Prostate gland (tissue), 2 donors: Measurements from ENCODE around the gene CREG1. TPM values are rescaled to one million over a fixed set of nuclear protein-coding genes. Genes with fewer than 3 reads are reported as not detected.

ENCODE experiments used
- DNase-seq: peaks from one replicate; pipeline ENCODE4 v3.0.0-alpha.2; 2019; ENCODE audit warnings: low spot score
- H3K27ac ChIP-seq, 2 donors: fragments of 200-600 bp; sonication (generic); 2 replicates each; pipeline ENCODE4 v1.5.1; 2017 to 2019
- H3K27me3 ChIP-seq: fragments of 200-600 bp; sonication (generic); replicated peaks from 2 replicates; pipeline ENCODE4 v1.5.1; 2019; ENCODE audit not compliant: insufficient read depth
- H3K36me3 ChIP-seq, 2 donors: fragments of 200-600 bp; sonication (generic); 1 replicate in 1 of 2; 2 replicates in 1 of 2; pipeline versions ENCODE4 v1.5.1 to v1.8.1; 2017 to 2019
- H3K4me1 ChIP-seq: fragments of 200-600 bp; sonication (generic); replicated peaks from 2 replicates; pipeline ENCODE4 v1.5.1; 2019
- H3K4me3 ChIP-seq, 2 donors: fragments of 200-600 bp; sonication (generic); 2 replicates each; pipeline ENCODE4 v1.5.1; 2017 to 2019
- H3K9me3 ChIP-seq: fragments of 200-600 bp; sonication (generic); 2 replicates; pipeline ENCODE4 v1.5.1; 2017
- POLR2A ChIP-seq: fragments of 450-650 bp; IDR thresholded peaks from one replicate; pipeline ENCODE4 v1.6.1; 2016; ENCODE audit warnings: antibody characterized with exemption, mild to moderate bottlenecking
- POLR2AphosphoS5 ChIP-seq: sonication (generic); formaldehyde crosslinking; IDR thresholded peaks from one replicate; pipeline ENCODE4 v1.6.1; 2017; ENCODE audit warnings: antibody characterized with exemption
- WGBS: methylation state at CpG from one replicate; pipeline ENCODE4 v1.1.5; 2018; 5-methylcytosine and 5-hydroxymethylcytosine counted together
- intact Hi-C: fragments of 100-400 bp; cut with DNase I; formaldehyde crosslinking; loops from one replicate; pipeline ENCODE4 v1.14.2; 2022
- total RNA-seq, 2 donors: library from RNA; depleted of rRNA; stranded (reverse); fragments of >200 nt; gene quantifications; one replicate each; pipeline ENCODE4 v1.1.0, GENCODE V29; 2016
- TF ChIP-seq, protein P1 (sequence below), 4 experiments: fragments of 200-600 bp in 2 of 4; fragments of 450-650 bp in 2 of 4; sonication (generic) in 2 of 4; IDR thresholded peaks; 1 replicate in 3 of 4; 2 replicates in 1 of 4; pipeline ENCODE4 v1.5.1; 2016 to 2019; ENCODE audit warnings: antibody characterized with exemption in 4 of 4, mild to moderate bottlenecking in 2 of 4, moderate library complexity in 2 of 4

CREG1 gene
- total RNA-seq, 2 donors from 2014 or later = 132 to 204 TPM

DNA sequence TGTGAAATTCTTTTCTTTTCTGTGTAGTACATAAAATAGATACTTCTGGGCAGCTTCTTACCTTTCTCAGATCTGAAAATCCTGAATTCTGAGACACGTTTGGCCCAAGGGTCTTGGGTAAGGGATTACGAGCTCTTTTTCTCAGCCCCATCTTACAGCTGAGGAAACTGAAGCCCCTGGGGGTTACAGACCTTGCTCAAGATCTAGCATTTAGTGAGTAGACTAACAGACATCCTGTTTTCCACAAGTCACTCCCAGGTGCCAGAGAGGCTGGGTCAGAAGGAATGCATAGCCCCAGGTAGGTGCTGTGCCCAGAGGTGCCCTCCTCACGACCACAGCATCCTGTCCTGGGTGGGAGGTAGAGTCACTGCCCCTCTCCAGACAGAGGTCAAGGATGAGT is 13.2 kb upstream of the CREG1 start:
- TF ChIP-seq POLR2AphosphoS5 (no peak), POLR2A (no peak)
- TF ChIP-seq, protein P1, sequence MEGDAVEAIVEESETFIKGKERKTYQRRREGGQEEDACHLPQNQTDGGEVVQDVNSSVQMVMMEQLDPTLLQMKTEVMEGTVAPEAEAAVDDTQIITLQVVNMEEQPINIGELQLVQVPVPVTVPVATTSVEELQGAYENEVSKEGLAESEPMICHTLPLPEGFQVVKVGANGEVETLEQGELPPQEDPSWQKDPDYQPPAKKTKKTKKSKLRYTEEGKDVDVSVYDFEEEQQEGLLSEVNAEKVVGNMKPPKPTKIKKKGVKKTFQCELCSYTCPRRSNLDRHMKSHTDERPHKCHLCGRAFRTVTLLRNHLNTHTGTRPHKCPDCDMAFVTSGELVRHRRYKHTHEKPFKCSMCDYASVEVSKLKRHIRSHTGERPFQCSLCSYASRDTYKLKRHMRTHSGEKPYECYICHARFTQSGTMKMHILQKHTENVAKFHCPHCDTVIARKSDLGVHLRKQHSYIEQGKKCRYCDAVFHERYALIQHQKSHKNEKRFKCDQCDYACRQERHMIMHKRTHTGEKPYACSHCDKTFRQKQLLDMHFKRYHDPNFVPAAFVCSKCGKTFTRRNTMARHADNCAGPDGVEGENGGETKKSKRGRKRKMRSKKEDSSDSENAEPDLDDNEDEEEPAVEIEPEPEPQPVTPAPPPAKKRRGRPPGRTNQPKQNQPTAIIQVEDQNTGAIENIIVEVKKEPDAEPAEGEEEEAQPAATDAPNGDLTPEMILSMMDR (IDR thresholded peaks at IDR 0.05) = no peak
- H3K27ac ChIP-seq = no peak overlapping the region
- H3K4me1 ChIP-seq = peaks cover 7% of the 10 kb centered on the region
- no peaks in the 10 kb centered on the region for H3K9me3 ChIP-seq
- no peaks in the 10 kb centered on the region for H3K36me3 ChIP-seq
- 82% methylated on average over 3 of the region's 3 CpGs for WGBS
- no peak overlapping the region for H3K4me3 ChIP-seq
- intact Hi-C loops = no loop called here
- DNase-seq = no peak
- no peaks in the 10 kb centered on the region for H3K27me3 ChIP-seq

DNA sequence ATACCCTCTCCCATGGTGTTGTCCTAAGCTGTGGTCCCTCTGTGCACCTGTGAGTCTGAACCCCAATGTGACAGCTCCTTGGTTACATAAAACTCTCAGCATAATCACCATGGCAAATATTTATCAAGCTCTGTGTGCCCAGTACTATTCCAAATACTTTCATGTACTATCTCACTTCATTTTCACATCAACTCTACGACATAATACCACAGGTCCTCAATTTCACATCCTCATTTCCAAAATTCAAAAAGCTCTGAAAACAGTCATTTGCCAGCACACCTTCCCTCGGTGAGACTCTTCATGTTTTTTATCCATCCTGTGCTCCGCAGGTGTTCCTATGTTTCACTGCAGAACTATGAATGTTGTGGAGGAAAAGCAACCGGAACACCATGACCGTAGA is 12.4 kb upstream of the CREG1 start:
- Histone ChIP-seq H3K27ac (no peak overlapping the region), H3K4me3 (no peak overlapping the region), H3K27me3 (no peaks in the 10 kb centered on the region), H3K36me3 (no peaks in the 10 kb centered on the region), H3K4me1 (peaks cover 7% of the 10 kb centered on the region), H3K9me3 (no peaks in the 10 kb centered on the region)
- 81% methylated on average over 5 of the region's 5 CpGs for WGBS
- intact Hi-C loops = no loop called here
- no peak for DNase-seq
- TF ChIP-seq POLR2AphosphoS5 (no peak), POLR2A (no peak)
- TF ChIP-seq, protein P1 (IDR thresholded peaks at IDR 0.05) = no peak

DNA sequence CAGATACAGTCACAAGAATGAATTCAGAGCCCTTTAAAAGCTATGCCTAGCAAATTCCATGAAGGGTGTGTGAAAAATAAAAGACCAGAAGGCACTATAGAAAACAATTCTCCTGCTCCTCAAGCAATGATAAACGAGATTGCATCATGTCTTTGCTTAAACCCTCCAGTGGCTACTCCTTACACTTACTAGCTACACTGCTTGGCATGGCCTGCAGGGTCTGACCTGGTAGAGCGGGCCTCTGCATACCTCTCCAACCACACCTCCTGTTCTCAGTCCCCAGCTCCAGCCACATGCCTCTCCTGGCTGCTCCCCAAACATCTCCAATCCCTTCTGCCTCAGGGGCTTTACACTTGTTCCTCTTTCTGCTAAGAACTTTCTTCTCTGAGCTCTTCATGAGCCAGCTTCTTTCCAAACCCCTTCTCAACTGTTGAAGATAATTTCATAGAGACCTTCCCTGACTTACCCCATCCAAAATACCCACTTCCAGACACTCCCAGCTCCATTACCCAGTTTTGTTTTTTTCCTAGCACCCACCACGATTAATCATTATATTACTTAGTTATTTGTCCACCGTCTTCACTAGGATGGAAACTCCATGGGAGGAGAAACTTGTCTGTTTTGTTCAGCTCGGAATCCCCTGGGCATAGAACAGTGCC is 11.2 kb upstream of the CREG1 start:
- no peak overlapping the region for H3K4me3 ChIP-seq
- no peak overlapping the region for H3K27ac ChIP-seq
- H3K9me3 ChIP-seq = no peaks in the 10 kb centered on the region
- intact Hi-C loops = no loop called here
- no peaks in the 10 kb centered on the region for H3K27me3 ChIP-seq
- peaks cover 7% of the 10 kb centered on the region for H3K4me1 ChIP-seq
- DNase-seq = no peak
- H3K36me3 ChIP-seq = no peaks in the 10 kb centered on the region
- TF ChIP-seq POLR2A (no peak), POLR2AphosphoS5 (no peak)
- TF ChIP-seq, protein P1 (IDR thresholded peaks at IDR 0.05) = no peak
- 76% methylated on average over 5 of the region's 5 CpGs for WGBS

DNA sequence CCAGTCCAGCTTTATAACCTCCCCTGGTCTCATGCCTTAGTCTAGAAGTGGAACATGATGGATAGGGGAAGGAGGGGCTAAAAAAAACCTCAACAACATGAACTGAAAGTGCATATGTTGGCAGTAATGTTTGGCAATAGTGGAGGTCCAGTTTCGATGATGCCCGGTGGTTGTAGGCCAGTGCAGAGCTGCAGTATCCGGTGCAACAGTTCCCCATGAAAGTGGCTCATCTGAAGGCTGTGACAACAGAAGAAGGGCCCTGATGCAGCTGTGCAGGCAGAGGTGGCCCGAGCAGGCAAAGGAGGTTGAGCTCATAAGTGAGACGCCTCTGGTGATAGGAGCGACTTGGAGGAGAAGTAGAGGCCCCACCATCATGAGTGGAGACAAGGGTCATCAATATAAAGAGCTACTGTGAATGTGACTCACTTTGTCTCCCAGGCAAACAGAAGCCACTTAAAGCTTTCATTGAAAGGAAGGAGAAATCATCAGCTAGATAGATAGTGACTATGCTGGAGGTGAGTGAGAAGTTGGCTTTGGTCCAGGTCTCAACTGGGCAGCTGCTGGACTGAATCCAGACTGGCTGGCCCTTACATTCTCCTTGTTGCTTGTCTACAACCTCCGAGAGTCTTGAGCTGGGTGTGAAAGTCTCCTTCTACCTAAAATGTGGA is 10.2 kb upstream of the CREG1 start:
- H3K9me3 ChIP-seq = no peaks in the 10 kb centered on the region
- H3K36me3 ChIP-seq = no peaks in the 10 kb centered on the region
- no peak overlapping the region for H3K4me3 ChIP-seq
- H3K27me3 ChIP-seq = no peaks in the 10 kb centered on the region
- no peak for DNase-seq
- TF ChIP-seq POLR2A (no peak), POLR2AphosphoS5 (no peak)
- TF ChIP-seq, protein P1 (IDR thresholded peaks at IDR 0.05) = no peak
- no peak overlapping the region for H3K27ac ChIP-seq
- intact Hi-C loops = no loop called here
- H3K4me1 ChIP-seq = peaks cover 7% of the 10 kb centered on the region
- WGBS = 74% methylated on average over 7 of the region's 7 CpGs

DNA sequence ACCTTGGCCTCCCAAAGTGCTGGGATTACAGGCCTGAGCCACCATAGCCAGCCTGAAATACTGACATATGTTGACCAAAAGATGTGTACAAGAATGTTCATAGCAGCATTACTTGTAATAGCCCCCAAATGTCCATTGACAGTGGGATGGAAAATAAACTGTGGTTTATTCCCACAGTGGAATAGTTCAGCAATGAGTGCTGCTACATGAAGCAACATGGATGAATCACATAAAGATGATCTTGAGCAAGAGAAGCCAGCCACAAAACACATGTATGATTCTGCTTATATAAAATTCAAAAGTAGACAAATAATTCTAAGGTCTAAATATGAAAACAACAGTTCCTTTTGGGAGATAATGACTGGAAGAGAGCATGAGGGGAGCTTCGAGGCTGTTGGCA is 9.1 kb upstream of the CREG1 start:
- no peak for DNase-seq
- Histone ChIP-seq H3K9me3 (no peaks in the 10 kb centered on the region), H3K27ac (no peak overlapping the region), H3K27me3 (no peaks in the 10 kb centered on the region), H3K4me1 (peaks cover 7% of the 10 kb centered on the region), H3K36me3 (no peaks in the 10 kb centered on the region), H3K4me3 (no peak overlapping the region)
- TF ChIP-seq, protein P1 (IDR thresholded peaks at IDR 0.05) = no peak
- TF ChIP-seq POLR2A = no peak
- no peak for TF ChIP-seq POLR2AphosphoS5
- WGBS = 97% methylated on average over 1 of the region's 1 CpG
- intact Hi-C loops = no loop called here
